DND-41 (cell line): Measurements from ENCODE around the gene IFT122.

Experiments
- EZH2 ChIP-seq: IDR thresholded peaks from 3 replicates; pipeline ENCODE4 v1.6.1; 2012; ENCODE audit warnings: borderline replicate concordance, low read depth, mild to moderate bottlenecking, moderate library complexity, low read length, inconsistent platforms; ENCODE audit not compliant: severe bottlenecking
- TF ChIP-seq, protein P1 (sequence below): IDR thresholded peaks from 2 replicates; pipeline ENCODE4 v1.5.1; 2012; ENCODE audit warnings: borderline replicate concordance, low read length, moderate library complexity, mild to moderate bottlenecking; ENCODE audit not compliant: poor library complexity, severe bottlenecking; ENCODE audit errors: extremely low read depth

DNA sequence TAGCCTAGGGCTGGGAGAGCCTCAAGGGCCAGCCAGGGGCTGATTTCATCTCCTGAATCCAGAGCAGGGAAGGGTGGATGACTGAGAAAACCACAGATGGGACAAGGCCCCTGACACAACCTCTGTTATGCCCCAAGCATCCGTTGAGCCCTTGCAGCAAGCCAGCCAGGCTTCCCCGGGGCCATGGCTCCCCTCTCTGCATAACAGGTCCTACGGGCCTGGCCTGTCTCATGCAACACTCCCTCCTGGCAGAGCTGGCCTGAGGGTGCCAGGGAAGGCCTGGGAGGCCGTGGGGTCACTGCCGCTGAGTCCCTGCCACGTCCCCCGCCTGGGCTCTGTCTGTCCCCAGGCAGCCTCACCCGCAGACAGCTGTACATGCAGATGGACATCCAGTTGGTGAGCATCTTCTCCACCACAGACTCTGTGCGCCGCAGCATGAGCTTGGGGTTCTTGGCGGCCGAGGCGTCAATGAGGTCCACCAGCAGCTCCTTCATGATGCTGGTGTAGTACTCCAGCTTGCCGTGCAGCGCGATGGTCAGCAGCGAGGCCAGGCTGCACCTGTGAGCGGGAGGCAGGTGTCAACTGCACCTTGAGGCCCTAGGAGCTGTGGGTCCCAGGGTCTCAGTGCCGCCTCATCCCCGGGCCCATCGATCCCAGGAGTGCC is 125.1 kb downstream of the IFT122 start:
- TF ChIP-seq, protein P1, sequence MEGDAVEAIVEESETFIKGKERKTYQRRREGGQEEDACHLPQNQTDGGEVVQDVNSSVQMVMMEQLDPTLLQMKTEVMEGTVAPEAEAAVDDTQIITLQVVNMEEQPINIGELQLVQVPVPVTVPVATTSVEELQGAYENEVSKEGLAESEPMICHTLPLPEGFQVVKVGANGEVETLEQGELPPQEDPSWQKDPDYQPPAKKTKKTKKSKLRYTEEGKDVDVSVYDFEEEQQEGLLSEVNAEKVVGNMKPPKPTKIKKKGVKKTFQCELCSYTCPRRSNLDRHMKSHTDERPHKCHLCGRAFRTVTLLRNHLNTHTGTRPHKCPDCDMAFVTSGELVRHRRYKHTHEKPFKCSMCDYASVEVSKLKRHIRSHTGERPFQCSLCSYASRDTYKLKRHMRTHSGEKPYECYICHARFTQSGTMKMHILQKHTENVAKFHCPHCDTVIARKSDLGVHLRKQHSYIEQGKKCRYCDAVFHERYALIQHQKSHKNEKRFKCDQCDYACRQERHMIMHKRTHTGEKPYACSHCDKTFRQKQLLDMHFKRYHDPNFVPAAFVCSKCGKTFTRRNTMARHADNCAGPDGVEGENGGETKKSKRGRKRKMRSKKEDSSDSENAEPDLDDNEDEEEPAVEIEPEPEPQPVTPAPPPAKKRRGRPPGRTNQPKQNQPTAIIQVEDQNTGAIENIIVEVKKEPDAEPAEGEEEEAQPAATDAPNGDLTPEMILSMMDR: no peak
- TF ChIP-seq EZH2: no peak
